Activated CD8-positive, alpha-beta T cell treated with anti-CD3 and anti-CD28 coated beads, Interleukin-2, amount 10 ng/mL, durations not matched to agents 7 days and 5 days (primary cell): ENCODE measurements around the gene SCAMP4. TPM values are rescaled to one million over a fixed set of nuclear protein-coding genes. Genes with fewer than 3 reads are reported as not detected.

Experiments
- ATAC-seq: fragments of 150-1000 bp; cut with Tn5 transposase; one replicate; pipeline ENCODE4 v1.10.0; 2021; ENCODE audit warnings: moderate library complexity
- CTCF ChIA-PET: fragments of 350-600 bp; sonication (Branson Sonifier 250); formaldehyde crosslinking; loops from one replicate; lab custom pipeline; 2021; ENCODE audit warnings: antibody characterized with exemption; lab: Charles Lee
- POLR2A ChIA-PET: fragments of 350-600 bp; sonication (Branson Sonifier 250); formaldehyde crosslinking; loops from one replicate; lab custom pipeline; 2021; ENCODE audit warnings: antibody characterized with exemption; lab: Charles Lee
- DNase-seq: peaks from one replicate; pipeline ENCODE4 v3.0.0-alpha.2; 2020
- H3K27ac Mint-ChIP-seq: one replicate; pipeline ENCODE4 v1.8.0; 2021; ENCODE audit warnings: mild to moderate bottlenecking, mixed read lengths
- H3K27me3 Mint-ChIP-seq: one replicate; pipeline ENCODE4 v1.8.0; 2021; ENCODE audit warnings: low read depth, mixed read lengths
- H3K36me3 Mint-ChIP-seq: one replicate; pipeline ENCODE4 v1.8.0; 2021; ENCODE audit warnings: low read depth, mixed read lengths
- H3K4me1 Mint-ChIP-seq: one replicate; pipeline ENCODE4 v1.8.0; 2021; ENCODE audit warnings: low read depth, mixed read lengths
- H3K4me3 Mint-ChIP-seq: one replicate; pipeline ENCODE4 v1.8.0; 2021; ENCODE audit warnings: mild to moderate bottlenecking, mixed read lengths
- H3K9me3 Mint-ChIP-seq: one replicate; pipeline ENCODE4 v1.8.0; 2022; ENCODE audit warnings: mixed read lengths; ENCODE audit not compliant: insufficient read depth
- total RNA-seq, 2 experiments: library from RNA; stranded (reverse); gene quantifications; one replicate each; pipeline ENCODE4 v1.2.3, GENCODE V29; 2021

SCAMP4 gene
- total RNA-seq, 2 experiments from 2014 or later, result 29.9 to 37.2 TPM

DNA sequence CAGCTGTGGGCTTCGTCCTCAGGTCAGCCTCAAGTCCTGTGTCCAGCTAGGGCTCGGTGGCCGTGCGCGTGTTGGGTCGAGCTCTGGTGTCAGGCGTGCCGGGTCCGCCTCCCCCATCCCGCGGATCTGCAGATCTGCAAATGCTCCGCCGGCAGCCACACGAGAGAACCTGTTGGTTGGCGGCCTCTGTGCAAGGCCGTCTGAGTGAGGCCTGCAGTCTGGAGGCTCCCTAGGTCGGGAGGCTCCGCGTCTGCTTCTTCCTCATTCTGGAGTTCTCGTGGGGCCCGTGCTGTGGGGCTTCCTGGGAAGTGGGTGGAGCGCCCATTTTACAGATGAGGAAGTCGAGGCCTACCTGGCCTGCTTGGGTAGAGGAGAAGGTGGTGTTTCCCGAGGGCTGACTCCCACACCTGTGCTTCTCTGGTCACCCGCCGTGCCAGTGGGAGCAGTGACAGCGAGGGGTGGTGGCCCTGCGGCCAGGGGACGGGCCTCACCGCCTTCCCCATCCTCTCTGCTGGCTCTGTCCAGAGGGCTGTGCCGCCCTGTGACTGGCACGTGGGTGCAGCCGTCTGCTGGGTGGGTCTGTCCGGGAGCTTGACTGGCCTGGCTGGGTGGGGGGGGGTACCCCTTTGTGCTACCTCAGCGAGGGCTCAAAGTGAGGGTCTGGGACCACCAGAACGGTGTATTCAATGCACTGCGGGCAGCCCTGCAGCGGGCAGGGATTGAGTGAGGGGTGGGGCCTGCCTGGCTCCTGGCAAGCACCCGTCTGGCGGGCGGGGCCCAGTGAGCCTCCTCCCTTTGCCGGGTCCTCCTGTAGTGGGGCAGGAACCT is 39.1 kb downstream of the SCAMP4 start:
- DNase-seq (no peak), ATAC-seq (no peak)
- ChIA-PET CTCF (no interaction called here), POLR2A (interaction anchor here (0.7 kb wide), 1 partner anchor 99 kb away, joined by 3 read pairs; no protein-coding TSS in a partner anchor)
- Mint-ChIP-seq H3K27ac (peak overlapping the region; percentile 49), H3K4me3 (peak overlapping the region; percentile 40), H3K4me1 (peaks cover 32% of the 10 kb centered on the region), H3K36me3 (peaks cover 27% of the 10 kb centered on the region), H3K9me3 (no peaks in the 10 kb centered on the region), H3K27me3 (no peaks in the 10 kb centered on the region)

DNA sequence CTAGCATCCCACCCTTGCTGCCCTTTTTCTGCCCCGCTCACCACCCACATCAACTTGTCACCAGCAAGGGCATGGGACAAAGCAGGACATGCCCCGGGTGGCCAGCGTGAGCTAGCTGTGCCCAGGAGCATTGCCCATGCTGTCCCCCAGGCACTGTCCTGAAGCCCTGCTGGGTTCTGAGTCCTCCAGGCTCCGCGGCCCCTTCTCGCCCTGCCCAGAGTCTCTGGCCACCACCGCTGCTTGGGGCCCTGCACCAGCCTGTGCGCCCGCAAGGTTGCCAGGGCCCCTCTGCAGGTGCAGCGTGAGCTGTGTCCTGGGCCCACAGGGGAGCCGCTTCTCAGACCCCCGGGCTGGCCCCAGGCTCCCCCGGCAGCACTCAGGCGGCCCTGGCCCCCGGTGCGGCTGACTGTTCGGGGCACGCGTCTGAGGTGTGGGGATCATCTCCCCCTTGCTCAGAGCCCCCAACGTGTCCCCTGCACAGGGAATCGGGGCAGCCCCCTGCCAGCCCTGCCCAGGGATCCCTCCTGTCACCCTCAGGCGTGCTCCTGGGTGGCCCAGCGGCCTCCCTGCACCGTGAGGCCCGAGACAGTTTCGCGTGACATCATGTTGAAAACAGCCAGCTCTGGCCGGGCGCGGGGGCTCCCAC is 39.8 kb downstream of the SCAMP4 start:
- ChIA-PET CTCF (interaction anchor here (1.3 to 1.5 kb wide), 2 partner anchors 9 to 16 kb away, joined by 4 read pairs; no protein-coding TSS in a partner anchor), POLR2A (no interaction called here)
- H3K27ac Mint-ChIP-seq, result no peak overlapping the region
- H3K27me3 Mint-ChIP-seq, result no peaks in the 10 kb centered on the region
- DNase-seq, result no peak
- no peak overlapping the region for H3K4me3 Mint-ChIP-seq
- H3K4me1 Mint-ChIP-seq, result peaks cover 25% of the 10 kb centered on the region
- H3K36me3 Mint-ChIP-seq, result peaks cover 27% of the 10 kb centered on the region
- no peaks in the 10 kb centered on the region for H3K9me3 Mint-ChIP-seq
- no peak for ATAC-seq

DNA sequence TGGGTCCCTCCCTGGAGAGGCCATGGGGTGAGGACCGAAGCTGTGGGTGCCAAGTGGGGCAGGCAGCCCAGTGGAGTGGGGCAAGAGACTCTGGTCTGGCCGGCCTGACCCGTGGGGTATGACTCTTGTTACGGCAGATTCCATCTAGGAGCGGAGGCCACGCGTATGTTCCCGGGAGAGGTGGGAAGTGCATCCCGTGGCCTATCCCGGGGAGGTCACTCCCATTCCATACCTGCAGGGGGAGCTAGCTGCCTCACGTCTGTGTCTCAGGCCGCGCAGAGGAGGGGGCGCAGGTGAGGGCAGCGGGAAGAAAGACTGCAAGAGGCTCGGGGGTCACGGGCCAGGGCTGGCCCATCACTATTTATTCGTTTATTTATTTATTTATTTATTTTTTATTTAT is 40.7 kb downstream of the SCAMP4 start:
- Mint-ChIP-seq H3K9me3 (no peaks in the 10 kb centered on the region), H3K27ac (no peak overlapping the region), H3K27me3 (no peaks in the 10 kb centered on the region), H3K4me3 (no peak overlapping the region), H3K36me3 (peaks cover 26% of the 10 kb centered on the region), H3K4me1 (peaks cover 25% of the 10 kb centered on the region)
- no peak for ATAC-seq
- peak; percentile 40 for DNase-seq
- ChIA-PET POLR2A (no interaction called here), CTCF (interaction anchor here (0.7 to 1.5 kb wide), 4 partner anchors 10 to 48 kb away, joined by 3 to 4 read pairs (median 4); no protein-coding TSS in a partner anchor)

DNA sequence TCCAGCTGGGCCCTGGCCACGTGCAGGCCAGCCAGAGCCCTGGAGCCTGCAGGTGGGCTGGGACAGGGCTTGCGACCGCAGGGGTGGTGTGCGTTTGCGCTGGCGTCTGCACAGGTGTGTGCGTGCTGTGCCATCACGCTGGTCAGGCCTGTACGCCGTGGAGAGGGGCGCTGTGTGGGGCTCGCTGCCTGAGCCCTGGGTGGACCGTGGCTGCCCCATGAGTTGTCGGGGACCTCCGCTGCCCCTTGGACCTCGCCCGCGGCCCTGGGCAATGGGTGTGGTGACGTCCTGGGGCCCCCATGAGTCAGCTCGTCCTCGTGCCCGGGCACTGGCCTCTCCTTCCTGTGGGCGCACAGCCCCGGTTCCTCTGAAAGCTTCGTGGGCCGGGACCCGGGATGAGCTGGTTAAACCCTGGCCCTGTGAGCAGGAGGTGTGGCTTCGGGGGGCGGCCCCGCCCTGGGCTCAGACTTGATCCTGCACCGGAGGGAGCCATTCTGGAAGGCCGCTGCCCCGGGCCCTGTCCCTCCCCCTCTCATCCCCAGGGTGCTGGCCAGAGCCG is 42.5 kb downstream of the SCAMP4 start:
- no peak for DNase-seq
- ChIA-PET CTCF (no interaction called here), POLR2A (no interaction called here)
- Mint-ChIP-seq H3K27me3 (no peaks in the 10 kb centered on the region), H3K27ac (no peak overlapping the region), H3K4me1 (peaks cover 26% of the 10 kb centered on the region), H3K36me3 (peaks cover 25% of the 10 kb centered on the region), H3K9me3 (no peaks in the 10 kb centered on the region), H3K4me3 (no peak overlapping the region)
- ATAC-seq, result no peak

DNA sequence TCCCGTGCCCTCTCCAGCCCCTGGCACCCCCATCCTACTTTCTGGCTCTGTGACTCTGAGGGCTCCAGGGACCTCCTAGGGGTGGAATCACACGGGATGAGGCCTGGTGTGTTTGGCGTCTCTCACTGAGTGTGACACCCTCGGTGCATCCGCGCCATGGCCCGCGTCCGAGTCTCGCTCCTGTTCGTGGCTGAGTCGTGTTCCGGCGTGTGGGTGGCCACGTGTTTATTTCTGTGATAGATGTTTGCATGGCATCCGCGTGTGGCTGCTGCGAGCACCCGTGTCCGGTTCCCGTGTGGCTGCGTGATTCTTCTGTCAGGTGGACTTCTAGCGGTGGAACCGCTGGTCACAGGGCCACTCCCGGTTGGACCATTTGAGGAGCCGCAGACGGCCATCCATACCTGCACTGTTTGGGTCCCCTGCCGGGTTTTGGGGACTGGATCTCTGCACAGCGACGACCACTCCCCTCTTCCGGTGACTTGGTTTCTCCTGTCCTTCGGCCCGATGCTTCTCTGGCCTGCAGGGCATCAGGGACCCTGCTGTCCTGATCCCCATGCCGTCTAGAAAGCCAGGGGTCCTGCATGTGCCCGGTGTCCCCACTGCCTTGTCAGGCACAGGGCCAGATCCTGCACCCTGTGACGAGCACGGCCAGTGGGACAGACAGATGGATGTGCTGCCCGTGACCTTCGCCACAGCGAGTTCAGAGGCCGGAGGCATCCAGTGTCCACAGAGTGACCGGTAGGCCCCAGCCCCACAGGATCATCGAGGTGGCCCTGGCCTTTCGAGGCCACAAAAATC is 44.3 kb downstream of the SCAMP4 start:
- Mint-ChIP-seq H3K4me1 (peaks cover 11% of the 10 kb centered on the region), H3K9me3 (no peaks in the 10 kb centered on the region), H3K4me3 (no peak overlapping the region), H3K36me3 (peaks cover 20% of the 10 kb centered on the region), H3K27me3 (no peaks in the 10 kb centered on the region), H3K27ac (no peak overlapping the region)
- CTCF ChIA-PET, result no interaction called here
- DNase-seq (no peak), ATAC-seq (no peak)
- POLR2A ChIA-PET, result no interaction called here

DNA sequence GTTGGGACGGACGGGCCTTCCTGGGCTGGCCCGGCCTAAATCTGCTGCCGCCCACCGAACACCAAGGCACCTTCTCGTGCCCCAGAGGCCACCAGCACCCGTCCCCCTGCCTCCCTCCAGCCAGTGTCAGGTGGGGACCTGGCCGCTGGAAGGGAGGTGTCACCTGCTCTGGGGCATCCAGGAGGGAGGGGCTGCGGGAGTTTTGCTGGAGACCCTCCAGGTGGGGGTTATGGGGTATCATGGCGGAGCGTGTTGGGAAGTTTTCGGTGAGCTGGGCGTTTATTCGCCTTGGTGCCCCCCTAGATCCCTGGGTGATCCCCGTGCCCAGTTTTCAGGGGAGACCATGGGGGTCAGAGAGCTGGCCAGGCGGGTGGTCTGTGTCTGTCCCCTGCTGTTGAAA is 45.4 kb downstream of the SCAMP4 start:
- ChIA-PET CTCF (no interaction called here), POLR2A (interaction anchor here (0.5 kb wide), 1 partner anchor 19 kb away, joined by 3 read pairs; no protein-coding TSS in a partner anchor)
- Mint-ChIP-seq H3K27me3 (no peaks in the 10 kb centered on the region), H3K27ac (no peak overlapping the region), H3K36me3 (peaks cover 20% of the 10 kb centered on the region), H3K9me3 (no peaks in the 10 kb centered on the region), H3K4me3 (no peak overlapping the region), H3K4me1 (peaks cover 10% of the 10 kb centered on the region)
- no peak for ATAC-seq
- DNase-seq, result no peak

DNA sequence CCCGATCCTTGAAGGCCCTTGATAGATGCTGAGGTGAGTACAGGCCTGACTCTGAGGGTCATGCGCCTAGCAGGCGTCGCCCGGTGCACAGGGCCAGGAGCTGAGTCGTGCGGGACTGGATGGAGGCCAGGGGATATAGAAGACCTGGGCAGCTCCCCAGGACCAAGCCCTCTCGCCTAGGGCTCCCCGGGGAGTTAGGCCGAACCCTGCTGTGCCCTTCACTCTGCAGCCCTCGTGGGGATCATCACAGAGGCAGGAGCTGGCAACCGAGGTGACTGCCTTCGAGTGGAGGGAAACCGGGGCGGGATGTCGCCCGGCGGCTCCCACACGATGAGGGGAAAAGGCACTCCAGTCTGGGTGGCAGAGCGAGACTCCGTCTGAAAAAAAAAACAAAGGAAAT is 47.4 kb downstream of the SCAMP4 start:
- no peak for ATAC-seq
- no peak for DNase-seq
- peaks cover 17% of the 10 kb centered on the region for H3K36me3 Mint-ChIP-seq
- ChIA-PET CTCF (no interaction called here), POLR2A (no interaction called here)
- H3K9me3 Mint-ChIP-seq, result no peaks in the 10 kb centered on the region
- H3K27ac Mint-ChIP-seq, result no peak overlapping the region
- H3K4me1 Mint-ChIP-seq, result peaks cover 6% of the 10 kb centered on the region
- H3K4me3 Mint-ChIP-seq, result no peak overlapping the region
- no peaks in the 10 kb centered on the region for H3K27me3 Mint-ChIP-seq

DNA sequence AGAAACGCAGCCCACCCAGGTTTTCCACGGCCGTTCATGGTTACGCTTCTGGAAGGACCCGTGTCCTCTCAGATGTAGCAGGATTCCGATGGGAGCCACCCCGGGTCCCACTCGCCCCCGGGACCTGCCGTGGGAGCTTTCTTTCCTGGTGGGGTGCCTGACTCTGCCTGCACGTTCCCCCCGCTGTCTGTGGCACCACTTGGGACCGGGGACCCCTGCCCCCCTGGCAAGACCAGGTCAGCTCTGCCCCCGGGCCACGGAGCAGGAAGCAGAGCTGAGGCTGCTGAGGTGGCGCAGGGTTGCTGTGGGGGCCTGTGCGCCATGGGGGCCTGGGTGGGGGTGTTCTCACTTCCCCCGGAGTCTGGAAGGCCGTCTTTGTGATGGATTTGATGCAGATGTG is 47.8 kb downstream of the SCAMP4 start:
- Mint-ChIP-seq H3K27me3 (no peaks in the 10 kb centered on the region), H3K9me3 (no peaks in the 10 kb centered on the region), H3K4me1 (peaks cover 6% of the 10 kb centered on the region), H3K4me3 (no peak overlapping the region), H3K27ac (no peak overlapping the region), H3K36me3 (peaks cover 17% of the 10 kb centered on the region)
- DNase-seq, result no peak
- ChIA-PET POLR2A (no interaction called here), CTCF (no interaction called here)
- ATAC-seq, result no peak

DNA sequence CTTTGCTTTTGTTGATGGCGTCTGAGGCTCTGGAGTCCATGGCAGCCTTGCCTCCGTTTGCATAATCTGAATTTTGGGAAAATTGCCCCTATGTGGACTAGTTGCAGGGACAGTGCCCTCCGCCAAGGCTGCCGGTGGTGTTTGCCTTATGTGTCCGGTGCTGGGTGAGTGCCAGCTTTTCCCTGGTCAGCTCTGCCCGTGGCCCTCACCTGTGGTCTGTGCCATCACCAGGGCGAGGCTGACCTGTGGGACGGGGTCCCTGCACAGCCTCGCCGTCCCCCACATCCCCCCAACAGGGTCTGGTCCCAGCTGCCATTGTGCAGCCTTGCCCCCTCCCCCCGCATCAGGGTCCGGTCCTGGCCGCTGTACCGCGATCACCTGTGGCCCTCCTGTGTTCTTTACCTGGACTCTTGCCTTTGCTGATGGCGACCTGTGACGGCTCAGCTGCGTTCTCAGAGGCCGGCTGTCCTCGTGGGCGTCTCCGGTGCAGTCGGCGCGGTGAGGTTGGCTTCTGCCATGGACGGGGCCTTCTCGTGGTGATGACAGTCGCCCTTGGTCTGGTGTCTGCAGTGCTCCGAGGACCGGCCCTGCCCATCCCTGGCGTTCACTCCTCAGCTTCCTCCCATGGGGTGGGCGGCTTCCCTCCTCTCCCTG is 48.4 kb downstream of the SCAMP4 start:
- POLR2A ChIA-PET, result no interaction called here
- Mint-ChIP-seq H3K27me3 (no peaks in the 10 kb centered on the region), H3K9me3 (no peaks in the 10 kb centered on the region), H3K4me1 (peaks cover 6% of the 10 kb centered on the region), H3K4me3 (no peak overlapping the region), H3K27ac (no peak overlapping the region), H3K36me3 (peaks cover 15% of the 10 kb centered on the region)
- CTCF ChIA-PET, result no interaction called here
- DNase-seq (no peak), ATAC-seq (no peak)

DNA sequence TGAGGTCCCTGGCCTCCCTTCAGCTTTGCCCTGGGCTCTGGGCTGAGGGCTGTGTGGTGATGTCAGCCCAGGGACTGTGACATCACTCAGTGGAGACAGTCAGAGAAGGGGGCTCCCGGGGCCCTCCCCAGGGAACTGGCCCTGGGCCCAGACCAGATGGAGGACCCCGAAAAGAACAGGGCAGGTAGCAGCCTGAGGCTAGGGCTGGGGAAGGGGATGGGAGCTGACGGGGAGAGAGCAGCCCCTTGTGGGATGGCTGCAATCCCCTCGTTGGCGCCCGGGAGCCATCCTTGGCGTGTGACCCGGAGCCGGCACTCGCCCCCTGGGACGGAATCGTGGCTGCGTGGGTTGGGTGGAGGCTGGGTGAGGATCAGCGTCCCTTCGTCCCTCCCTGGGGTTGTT is 49.3 kb downstream of the SCAMP4 start:
- Mint-ChIP-seq H3K4me3 (no peak overlapping the region), H3K4me1 (peaks cover 6% of the 10 kb centered on the region)
- ATAC-seq, result no peak

More for the DNA sequence above, 49.3 kb downstream of the SCAMP4 start:
- ChIA-PET POLR2A (no interaction called here), CTCF (no interaction called here)
- H3K36me3 Mint-ChIP-seq, result peaks cover 10% of the 10 kb centered on the region
- H3K9me3 Mint-ChIP-seq, result no peaks in the 10 kb centered on the region
- H3K27ac Mint-ChIP-seq, result no peak overlapping the region
- DNase-seq, result no peak
- H3K27me3 Mint-ChIP-seq, result no peaks in the 10 kb centered on the region
